ENCODE measurements around the gene SNRPA1.

SNRPA1 gene

DNA sequence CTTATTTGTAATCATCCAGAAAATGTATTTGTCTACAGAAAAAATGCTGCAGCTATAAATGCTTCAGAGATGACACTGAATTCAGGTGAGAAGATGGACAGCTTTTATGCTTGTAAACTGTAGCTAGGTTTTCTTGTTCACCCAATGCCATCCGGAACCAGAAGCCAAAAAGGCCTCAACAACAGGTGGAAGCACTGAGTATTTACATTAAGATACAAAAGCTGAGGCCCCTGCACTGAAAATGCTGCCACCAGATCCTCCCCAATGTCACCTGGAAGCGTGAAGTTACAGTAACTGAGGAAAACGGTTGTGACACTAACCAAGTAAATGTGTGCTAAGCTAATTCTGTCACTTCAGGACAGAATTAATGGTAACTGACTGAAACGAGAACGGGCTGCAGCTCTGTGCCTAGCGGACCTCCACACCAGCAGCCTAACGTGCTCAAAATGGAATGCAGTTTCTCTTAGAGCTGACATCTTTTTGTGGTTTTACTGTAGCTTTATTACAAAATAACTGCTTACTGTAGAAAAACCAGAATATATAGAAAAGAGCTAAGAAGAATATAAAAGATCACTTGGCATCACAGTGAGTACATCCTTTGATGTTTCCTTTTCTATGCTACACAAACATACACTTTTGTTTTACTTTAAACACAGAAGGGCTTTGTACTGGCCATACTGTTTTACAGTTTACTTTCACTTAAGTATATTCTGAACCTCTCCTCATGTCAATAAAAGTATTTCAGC is 50.8 kb downstream of the SNRPA1 start:
- DNase-seq (ENCODE audit: extremely low read depth in 1 of 2, low read depth in 1 of 2), result no peak

DNA sequence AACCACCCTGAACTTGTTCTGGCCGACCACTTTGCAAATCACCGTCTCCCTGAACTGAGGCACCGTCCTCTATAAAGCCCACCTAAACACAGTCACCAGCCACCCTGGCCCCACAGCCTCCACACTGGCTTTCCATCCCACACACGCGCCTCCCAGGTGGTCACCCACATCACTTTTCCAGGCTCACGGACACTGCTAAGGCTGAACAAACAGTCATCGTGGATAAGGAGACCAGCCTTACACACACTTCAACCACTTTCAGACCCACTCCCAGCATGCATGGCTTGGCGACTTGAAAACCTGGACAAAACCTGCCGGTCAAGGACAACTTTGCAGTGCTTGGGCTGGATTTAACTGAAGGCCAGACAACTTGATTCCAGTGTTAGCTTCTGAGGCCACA is 51.6 kb downstream of the SNRPA1 start:
- no peak for DNase-seq (ENCODE audit: extremely low read depth in 1 of 2, low read depth in 1 of 2)

DNA sequence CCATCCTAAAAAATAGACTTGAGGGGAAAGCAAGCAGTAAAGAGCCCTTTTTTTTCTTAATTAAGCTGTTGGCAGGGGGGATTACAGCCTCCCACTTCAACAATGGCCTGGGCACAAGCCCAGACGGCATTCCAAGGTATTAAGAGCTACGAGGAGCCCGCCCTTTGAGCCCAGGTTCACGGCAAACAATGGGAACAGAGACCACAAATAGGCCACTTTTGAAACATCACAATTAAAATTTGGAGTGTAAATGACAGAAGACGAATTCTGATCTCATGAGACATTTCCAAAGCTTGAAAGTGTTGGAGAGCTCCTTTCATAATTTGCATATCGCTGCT is 52.1 kb downstream of the SNRPA1 start:
- DNase-seq (ENCODE audit: extremely low read depth in 1 of 2, low read depth in 1 of 2), result no peak

DNA sequence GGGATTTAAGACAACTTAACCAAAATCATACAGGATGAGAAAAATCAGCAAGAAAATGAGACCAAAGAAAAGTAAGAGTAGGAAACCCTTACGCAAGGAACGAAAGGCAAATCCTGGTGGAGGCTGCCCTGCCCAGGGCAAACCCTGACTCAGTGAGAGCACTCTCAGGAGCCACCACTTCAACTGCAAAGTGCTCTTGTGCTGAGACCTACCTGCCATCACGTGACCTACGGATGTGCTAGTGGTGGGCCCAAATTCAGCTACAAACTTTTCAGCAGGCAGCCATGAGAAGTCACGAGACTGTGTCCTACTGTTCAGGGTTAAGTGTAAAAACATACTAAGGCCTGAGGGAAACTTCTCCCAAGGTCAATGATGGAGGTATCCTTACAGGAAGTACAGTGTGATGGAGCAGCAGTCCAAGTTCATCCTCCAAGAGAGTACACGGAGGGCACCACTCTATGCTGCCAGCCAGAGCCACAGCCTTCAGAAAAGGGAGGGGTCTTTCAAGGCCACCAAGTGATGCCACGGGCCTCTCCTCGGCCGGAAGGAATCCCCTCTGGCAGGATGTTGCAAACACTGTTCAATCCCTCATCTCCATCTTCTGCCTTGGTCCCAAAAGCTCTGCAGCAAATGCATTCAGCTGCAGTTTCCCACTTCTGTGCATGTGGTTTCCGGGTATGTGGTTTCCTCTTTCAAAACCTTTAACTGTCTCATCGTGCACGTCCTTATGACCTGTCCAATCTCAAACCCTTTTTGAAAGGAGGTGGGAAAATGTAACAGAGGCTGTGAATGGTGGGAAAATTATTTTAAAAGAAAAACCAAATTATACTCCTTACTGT is 52.7 kb downstream of the SNRPA1 start:
- DNase-seq (ENCODE audit: extremely low read depth in 1 of 2, low read depth in 1 of 2), result no peak

DNA sequence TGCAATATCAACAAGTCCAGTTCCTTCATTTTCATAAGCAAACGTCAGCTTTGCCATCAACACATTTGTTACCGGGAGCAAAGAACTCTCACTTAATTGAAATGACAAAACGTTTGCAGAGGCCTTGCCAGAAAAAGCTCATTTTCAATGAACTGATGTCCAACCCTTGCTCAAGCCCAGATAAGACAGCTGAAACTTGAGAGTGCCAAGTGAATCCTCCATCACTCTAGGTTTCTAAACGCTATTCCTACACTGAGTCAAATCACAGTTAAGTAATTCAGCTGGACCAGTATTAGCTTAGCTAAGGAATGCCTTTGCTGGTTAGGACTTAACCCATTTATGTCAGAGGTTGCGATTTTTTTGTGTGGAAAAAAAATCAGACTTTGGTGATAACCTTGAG is 54.7 kb downstream of the SNRPA1 start:
- DNase-seq (ENCODE audit: extremely low read depth in 1 of 2, low read depth in 1 of 2), result no peak

DNA sequence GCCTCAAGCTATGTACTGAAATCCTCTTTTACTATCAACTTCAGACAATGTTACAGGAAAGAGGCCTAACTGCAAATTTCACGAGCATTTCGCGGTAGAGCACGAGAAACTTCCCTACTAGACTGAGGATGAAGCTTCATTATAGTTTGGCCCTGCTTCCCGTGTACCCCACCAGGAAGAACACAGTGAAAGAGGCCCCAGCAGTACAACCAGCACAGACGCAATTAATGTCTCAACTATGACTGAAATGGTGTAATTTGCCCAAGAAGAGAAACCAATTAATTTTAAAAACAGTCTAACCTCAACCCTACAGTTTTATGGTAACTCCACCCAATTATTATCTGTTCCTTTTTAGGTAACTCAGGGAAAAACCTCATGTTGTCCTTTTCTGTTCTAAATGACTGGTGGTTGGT is 55.3 kb downstream of the SNRPA1 start:
- no peak for DNase-seq (ENCODE audit: extremely low read depth in 1 of 2, low read depth in 1 of 2)

DNA sequence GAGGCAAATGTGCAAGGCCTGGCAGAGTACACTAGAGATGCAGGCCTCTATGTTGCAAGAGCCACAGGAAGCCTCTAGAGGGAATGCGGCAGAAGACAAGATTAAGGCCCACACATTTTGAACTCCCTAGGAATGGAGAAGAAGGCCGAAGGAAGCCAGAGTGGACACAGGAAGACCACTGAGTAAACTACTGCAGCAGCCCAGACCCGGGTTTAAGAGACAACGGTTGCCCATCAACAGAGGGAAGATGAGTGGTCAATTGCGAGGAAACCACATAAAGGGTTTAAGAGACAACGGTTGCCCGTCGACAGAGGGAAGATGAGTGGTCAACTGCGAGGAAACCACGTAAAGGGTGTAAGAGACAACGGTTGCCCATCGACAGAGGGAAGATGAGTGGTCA is 57.8 kb downstream of the SNRPA1 start:
- no peak for DNase-seq (ENCODE audit: extremely low read depth in 1 of 2, low read depth in 1 of 2)

DNA sequence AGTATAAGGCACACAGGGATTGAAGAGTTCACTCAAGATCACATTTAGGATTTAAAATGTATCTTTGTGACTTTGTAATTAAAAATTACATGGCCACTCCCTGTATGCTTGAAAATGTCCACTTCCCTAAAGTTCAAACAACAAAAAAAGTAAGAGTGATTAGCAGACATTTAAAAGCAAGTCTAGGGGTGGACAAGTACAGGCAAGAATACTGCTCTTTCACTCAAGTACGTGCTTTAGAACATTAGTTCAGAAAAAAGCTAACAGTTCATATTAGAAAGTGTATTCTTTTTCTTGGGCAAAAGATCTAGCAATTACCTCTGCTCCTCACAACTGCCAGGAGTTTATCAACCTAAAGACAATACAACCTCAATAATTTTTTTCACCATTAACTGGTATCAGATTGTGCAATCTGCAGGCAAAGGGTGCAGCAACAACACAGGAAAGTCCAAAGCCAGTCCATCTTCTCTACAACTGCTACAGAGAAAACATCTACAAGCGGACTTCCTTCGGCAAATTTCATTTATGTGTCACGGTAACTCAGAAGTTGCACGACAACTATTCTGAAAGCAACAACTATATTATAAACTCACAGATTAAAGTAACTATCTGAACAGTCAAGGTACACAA is 61.3 kb downstream of the SNRPA1 start:
- DNase-seq (ENCODE audit: extremely low read depth in 1 of 2, low read depth in 1 of 2), result no peak

DNA sequence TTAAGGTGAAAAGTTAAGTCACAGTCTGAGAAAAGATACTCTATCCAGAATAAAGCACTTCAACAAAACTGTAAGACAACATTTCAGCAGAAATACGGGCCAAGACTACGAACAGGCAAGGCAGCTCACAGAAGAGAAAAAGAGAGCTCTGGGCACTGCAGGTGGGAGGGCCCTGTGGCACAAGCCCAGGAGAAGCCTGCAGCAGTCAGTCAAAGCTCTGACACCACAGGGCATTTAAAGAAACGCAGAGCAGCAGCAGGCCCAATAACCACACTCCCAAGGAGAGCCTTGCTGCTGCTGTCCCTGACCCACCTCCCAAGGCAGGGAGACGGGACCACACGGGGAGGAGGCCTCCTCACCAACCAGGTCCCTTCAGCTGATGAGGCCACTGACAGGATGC is 62.4 kb downstream of the SNRPA1 start:
- no peak for DNase-seq (ENCODE audit: extremely low read depth in 1 of 2, low read depth in 1 of 2)

Data from stimulated activated CD8-positive, alpha-beta memory T cell treated with anti-CD3 and anti-CD28 coated beads, Interleukin-7, amount 100 ng/mL, for 48 hours (primary cell).